C4-2B (cell line): ENCODE results near the gene PLCB2.

ENCODE experiments used
- H3K27ac ChIP-seq: fragments of 450-650 bp; 2 replicates; pipeline ENCODE4 v1.5.1; 2017
- CTCF ChIP-seq: fragments of 450-650 bp; conservative IDR thresholded peaks from 2 replicates; pipeline ENCODE4 v1.5.1; 2017; ENCODE audit warnings: mild to moderate bottlenecking
- ZFX ChIP-seq: fragments of 450-650 bp; IDR thresholded peaks from 2 replicates; pipeline ENCODE4 v1.6.1; 2017

PLCB2 gene

GRCh38 chr15:40331026-40331425 lies 23.3 kb upstream of the PLCB2 start:
- H3K27ac ChIP-seq, result no peak overlapping the region
- TF ChIP-seq ZFX, result no peak
- TF ChIP-seq CTCF, result no peak

- TF ChIP-seq CTCF (no peak), ZFX (no peak)
- no peak overlapping the region for H3K27ac ChIP-seq
Observed at GRCh38 chr15:40330368-40330836, 22.7 kb upstream of the PLCB2 start.

- no peak overlapping the region for H3K27ac ChIP-seq
- TF ChIP-seq CTCF (no peak), ZFX (no peak)
Observed at GRCh38 chr15:40329804-40330203, 22.1 kb upstream of the PLCB2 start.

GRCh38 chr15:40328751-40329150 lies 21.0 kb upstream of the PLCB2 start:
- TF ChIP-seq ZFX, result no peak
- TF ChIP-seq CTCF, result no peak
- H3K27ac ChIP-seq, result no peak overlapping the region

GRCh38 chr15:40328176-40328575 lies 20.4 kb upstream of the PLCB2 start:
- no peak for TF ChIP-seq CTCF
- no peak for TF ChIP-seq ZFX
- H3K27ac ChIP-seq, result no peak overlapping the region

- TF ChIP-seq ZFX (no peak), CTCF (no peak)
- H3K27ac ChIP-seq, result no peak overlapping the region
Observed at GRCh38 chr15:40327457-40327856, 19.7 kb upstream of the PLCB2 start.

GRCh38 chr15:40325700-40326099 lies 18.0 kb upstream of the PLCB2 start:
- H3K27ac ChIP-seq, result no peak overlapping the region
- TF ChIP-seq ZFX, result no peak
- no peak for TF ChIP-seq CTCF
